Thyroid gland (tissue), 4 donors: ENCODE data around the gene SENP2.

Source experiments
- POLR2A ChIP-seq, 2 donors: fragments of 450-650 bp; IDR thresholded peaks; one replicate each; pipeline ENCODE4 v1.6.1; 2017; ENCODE audit warnings: antibody characterized with exemption in 2 of 2, mild to moderate bottlenecking in 2 of 2, moderate library complexity in 1 of 2
- TF ChIP-seq, protein P1 (sequence below), 6 experiments: fragments of 200-600 bp in 3 of 6; fragments of 450-650 bp in 3 of 6; sonication (generic) in 3 of 6; IDR thresholded peaks; one replicate each; pipeline ENCODE4 v1.5.1; 2016 to 2019; ENCODE audit warnings: antibody characterized with exemption in 6 of 6, mild to moderate bottlenecking in 2 of 6, inconsistent platforms in 1 of 6, moderate library complexity in 1 of 6

DNA sequence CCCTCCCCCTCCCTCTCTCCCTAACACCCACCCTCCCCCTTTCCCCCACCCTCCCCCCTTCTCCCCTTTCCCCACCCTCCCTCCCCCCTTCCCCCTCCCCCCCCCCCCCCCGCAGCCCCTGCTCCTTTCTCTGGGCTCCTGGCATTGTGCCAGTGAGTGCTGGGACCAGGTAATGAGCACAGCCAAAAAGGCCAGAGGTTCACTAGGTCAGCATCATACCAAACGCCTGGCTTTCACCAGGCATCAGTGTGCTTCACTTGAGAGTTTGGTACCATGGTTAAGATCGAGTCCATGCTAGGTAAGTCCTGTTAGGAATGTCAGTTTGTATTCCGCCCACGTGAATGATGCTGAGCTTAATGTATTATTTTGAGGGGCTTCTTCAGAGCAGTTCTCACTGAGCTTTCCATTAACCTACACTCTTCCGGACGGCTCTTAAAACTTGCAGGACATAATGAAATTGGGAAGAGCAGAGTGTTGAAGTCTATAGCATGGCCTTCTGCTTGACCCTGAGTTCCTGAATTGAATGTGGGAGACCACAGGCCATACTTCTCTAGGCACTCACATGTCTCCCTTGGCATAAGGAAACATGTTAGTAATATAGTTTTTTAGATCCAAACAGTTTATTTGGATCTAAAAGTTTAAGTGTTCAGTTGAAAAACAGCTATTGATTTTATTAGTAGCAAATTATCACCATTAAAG lies 45.6 kb downstream of the SENP2 start:
- TF ChIP-seq, protein P1, sequence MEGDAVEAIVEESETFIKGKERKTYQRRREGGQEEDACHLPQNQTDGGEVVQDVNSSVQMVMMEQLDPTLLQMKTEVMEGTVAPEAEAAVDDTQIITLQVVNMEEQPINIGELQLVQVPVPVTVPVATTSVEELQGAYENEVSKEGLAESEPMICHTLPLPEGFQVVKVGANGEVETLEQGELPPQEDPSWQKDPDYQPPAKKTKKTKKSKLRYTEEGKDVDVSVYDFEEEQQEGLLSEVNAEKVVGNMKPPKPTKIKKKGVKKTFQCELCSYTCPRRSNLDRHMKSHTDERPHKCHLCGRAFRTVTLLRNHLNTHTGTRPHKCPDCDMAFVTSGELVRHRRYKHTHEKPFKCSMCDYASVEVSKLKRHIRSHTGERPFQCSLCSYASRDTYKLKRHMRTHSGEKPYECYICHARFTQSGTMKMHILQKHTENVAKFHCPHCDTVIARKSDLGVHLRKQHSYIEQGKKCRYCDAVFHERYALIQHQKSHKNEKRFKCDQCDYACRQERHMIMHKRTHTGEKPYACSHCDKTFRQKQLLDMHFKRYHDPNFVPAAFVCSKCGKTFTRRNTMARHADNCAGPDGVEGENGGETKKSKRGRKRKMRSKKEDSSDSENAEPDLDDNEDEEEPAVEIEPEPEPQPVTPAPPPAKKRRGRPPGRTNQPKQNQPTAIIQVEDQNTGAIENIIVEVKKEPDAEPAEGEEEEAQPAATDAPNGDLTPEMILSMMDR (IDR thresholded peaks at IDR 0.05), result no peak
- TF ChIP-seq POLR2A (IDR thresholded peaks at IDR 0.05), result no peak
